Smooth muscle cell (in vitro differentiated cells): ENCODE data around the gene PC. TPM values are rescaled to one million over a fixed set of nuclear protein-coding genes. Genes with fewer than 3 reads are reported as not detected.

Experiments used
- DNase-seq: peaks from one replicate; lab custom pipeline; 2025; ENCODE audit not compliant: unreplicated experiment; lab: John Stamatoyannopoulos, UW
- H2AFZ ChIP-seq: fragments of 200-600 bp; sonication (generic); 2 replicates; pipeline ENCODE4 v1.6.0; 2016; ENCODE audit warnings: antibody characterized with exemption, low read depth, mild to moderate bottlenecking
- H3F3A ChIP-seq: fragments of 200-600 bp; sonication (generic); 2 replicates; pipeline ENCODE4 v1.6.0; 2017; ENCODE audit warnings: antibody characterized with exemption, low read depth
- H3K27ac ChIP-seq: fragments of 200-600 bp; sonication (generic); 2 replicates; pipeline ENCODE4 v1.5.1; 2016; ENCODE audit warnings: low read depth, mild to moderate bottlenecking
- H3K27me3 ChIP-seq: fragments of 200-600 bp; sonication (generic); 2 replicates; pipeline ENCODE4 v1.6.1; 2016; ENCODE audit warnings: low read depth, mild to moderate bottlenecking
- H3K36me3 ChIP-seq: fragments of 200-600 bp; sonication (generic); 2 replicates; pipeline ENCODE4 v1.5.1; 2016; ENCODE audit warnings: low read depth
- H3K4me1 ChIP-seq: fragments of 200-600 bp; sonication (generic); 2 replicates; pipeline ENCODE4 v1.5.1; 2016; ENCODE audit warnings: low read depth
- H3K4me2 ChIP-seq: fragments of 200-600 bp; sonication (generic); 2 replicates; pipeline ENCODE4 v1.6.0; 2016; ENCODE audit warnings: mild to moderate bottlenecking
- H3K4me3 ChIP-seq: fragments of 200-600 bp; sonication (generic); 2 replicates; pipeline ENCODE4 v1.5.1; 2016; ENCODE audit warnings: mild to moderate bottlenecking
- H3K79me2 ChIP-seq: fragments of 200-600 bp; sonication (generic); 2 replicates; pipeline ENCODE4 v1.6.0; 2016; ENCODE audit warnings: low read depth, mild to moderate bottlenecking
- H3K9ac ChIP-seq: fragments of 200-600 bp; sonication (generic); 2 replicates; pipeline ENCODE4 v1.6.0; 2016; ENCODE audit warnings: low read depth
- H3K9me3 ChIP-seq: fragments of 200-600 bp; sonication (generic); replicated peaks from 2 replicates; pipeline ENCODE4 v1.5.1; 2016; ENCODE audit warnings: low read depth
- H4K20me1 ChIP-seq: fragments of 200-600 bp; sonication (generic); 2 replicates; pipeline ENCODE4 v1.6.0; 2016; ENCODE audit warnings: low read depth
- CTCF ChIP-seq: fragments of 200-600 bp; sonication (generic); IDR thresholded peaks from 2 replicates; pipeline ENCODE4 v1.5.1; 2017; ENCODE audit warnings: borderline replicate concordance, mild to moderate bottlenecking, antibody characterized with exemption; ENCODE audit not compliant: insufficient read depth, poor library complexity, severe bottlenecking
- WGBS: methylation state at CpG from one replicate; pipeline ENCODE4 v1.1.7; 2016; ENCODE audit warnings: low lambda C conversion rate; 5-methylcytosine and 5-hydroxymethylcytosine counted together
- polyA plus RNA-seq: library from polyadenylated mRNA; unstranded; fragments of >200 nt; fragmentation: Nextera tagmentation; extraction: Ambion mirVana; gene quantifications from 2 replicates; pipeline ENCODE4 v1.2.1, GENCODE V29; 2016
- total RNA-seq: library from RNA; depleted of rRNA; stranded (reverse); fragments of >200 nt; gene quantifications from 2 replicates; pipeline ENCODE4 v1.2.3, GENCODE V29; 2014

PC gene
- total and polyA plus RNA-seq, 2 experiments from 2014 or later, result 11.8 to 36.1 TPM

- H3K36me3 ChIP-seq, result no peaks in the 10 kb centered on the region
These were observed 108.5 kb downstream of the PC start for GRCh38 chr11:66849501-66850234.

GRCh38 chr11:66848671-66849500, 109.3 kb downstream of the PC start:
- H2AFZ ChIP-seq, result no peak overlapping the region
- H3F3A ChIP-seq, result no peaks in the 10 kb centered on the region
- no peak for DNase-seq
- H3K4me3 ChIP-seq, result no peak overlapping the region
- H3K79me2 ChIP-seq, result peaks cover 15% of the 10 kb centered on the region
- WGBS, result 96% methylated on average over 27 of the region's 28 CpGs
- no peak for TF ChIP-seq CTCF
- H3K36me3 ChIP-seq, result no peaks in the 10 kb centered on the region
- H4K20me1 ChIP-seq, result peaks cover 8% of the 10 kb centered on the region
- H3K9me3 ChIP-seq, result no peaks in the 10 kb centered on the region
- H3K27me3 ChIP-seq, result no peaks in the 10 kb centered on the region
- no peak overlapping the region for H3K27ac ChIP-seq
- H3K4me2 ChIP-seq, result no peak overlapping the region
- peaks cover 4% of the 10 kb centered on the region for H3K4me1 ChIP-seq
- no peak overlapping the region for H3K9ac ChIP-seq

More at GRCh38 chr11:66849501-66850234, 108.5 kb downstream of the PC start:
- 96% methylated on average over 22 of the region's 22 CpGs for WGBS
- Histone ChIP-seq H3K4me2 (no peak overlapping the region), H3K4me1 (no peaks in the 10 kb centered on the region), H3K9ac (no peak overlapping the region), H3K9me3 (no peaks in the 10 kb centered on the region), H3K79me2 (peaks cover 7% of the 10 kb centered on the region), H3F3A (no peaks in the 10 kb centered on the region), H2AFZ (no peak overlapping the region), H4K20me1 (peaks cover 1% of the 10 kb centered on the region), H3K27me3 (no peaks in the 10 kb centered on the region), H3K27ac (no peak overlapping the region), H3K4me3 (no peak overlapping the region)
- no peak for DNase-seq
- no peak for TF ChIP-seq CTCF

GRCh38 chr11:66847461-66848232, 110.5 kb downstream of the PC start:
- WGBS, result 95% methylated on average over 14 of the region's 14 CpGs
- H3K36me3 ChIP-seq, result no peaks in the 10 kb centered on the region

More at GRCh38 chr11:66847461-66848232, 110.5 kb downstream of the PC start:
- H3K27ac ChIP-seq, result no peak overlapping the region
- DNase-seq, result no peak
- H3K4me1 ChIP-seq, result peaks cover 4% of the 10 kb centered on the region
- no peak overlapping the region for H3K4me2 ChIP-seq
- H3K79me2 ChIP-seq, result peaks cover 25% of the 10 kb centered on the region
- peaks cover 8% of the 10 kb centered on the region for H4K20me1 ChIP-seq
- no peak overlapping the region for H3K4me3 ChIP-seq
- H3K9ac ChIP-seq, result no peak overlapping the region
- no peak overlapping the region for H2AFZ ChIP-seq
- H3F3A ChIP-seq, result no peaks in the 10 kb centered on the region
- no peak for TF ChIP-seq CTCF
- no peaks in the 10 kb centered on the region for H3K27me3 ChIP-seq
- no peaks in the 10 kb centered on the region for H3K9me3 ChIP-seq
